ENCODE measurements around the gene LRRC74B.

Gene LRRC74B

GRCh38 chr22:21105294-21105693 is 59.5 kb downstream of the LRRC74B start:
- no peak for DNase-seq

- DNase-seq, result no peak
Measured at GRCh38 chr22:21106000-21106399, 60.3 kb downstream of the LRRC74B start.

- DNase-seq, result no peak
Measured at GRCh38 chr22:21108379-21109115, 62.8 kb downstream of the LRRC74B start.

Measured in CD4-positive, alpha-beta T cell treated with Interleukin-10 for 1 hour (primary cell).